Gastrocnemius medialis (tissue), 4 donors: Measurements from ENCODE around the gene ZBTB21.

ENCODE experiments used
- CTCF ChIP-seq, 5 experiments: fragments of 450-650 bp in 3 of 5; fragments of 200-600 bp in 2 of 5; sonication (generic) in 2 of 5; IDR thresholded peaks in 4 of 5; conservative IDR thresholded peaks in 1 of 5; 1 replicate in 4 of 5; 2 replicates in 1 of 5; pipeline ENCODE4 v1.5.1; 2016 to 2019; ENCODE audit warnings: antibody characterized with exemption in 5 of 5, mild to moderate bottlenecking in 3 of 5, moderate library complexity in 3 of 5
- POLR2A ChIP-seq, 2 donors: fragments of 450-650 bp; IDR thresholded peaks; one replicate each; pipeline ENCODE4 v1.6.1; 2017; ENCODE audit warnings: antibody characterized with exemption in 2 of 2, mild to moderate bottlenecking in 2 of 2, moderate library complexity in 2 of 2

GRCh38 chr21:42028766-42029425 is 18.7 kb upstream of the ZBTB21 start:
- TF ChIP-seq CTCF (IDR thresholded peaks at IDR 0.05 in 4 of 5, conservative IDR thresholded peaks at IDR 0.05 in 1 of 5) (no peak), POLR2A (IDR thresholded peaks at IDR 0.05) (no peak)
